HuH-7 (cell line): Measurements from ENCODE around the gene NLRC3.
"Not testable (repeated sequence)": the region's sequence is repeated elsewhere in the genome, so short reads cannot be mapped to it uniquely, and the experiment has no call there.

Source experiments
- DNase-seq: peaks from one replicate; pipeline ENCODE4 v3.0.0; 2011; ENCODE audit warnings: low spot score

Gene NLRC3

GRCh38 chr16:3513892-3514583 lies 63.2 kb downstream of the NLRC3 start:
- no peak for DNase-seq

GRCh38 chr16:3511286-3512180 lies 65.7 kb downstream of the NLRC3 start:
- no peak for DNase-seq

GRCh38 chr16:3510416-3510815 lies 66.8 kb downstream of the NLRC3 start:
- no peak for DNase-seq

- DNase-seq: no peak
These were observed 67.7 kb downstream of the NLRC3 start for GRCh38 chr16:3509470-3509928.

GRCh38 chr16:3508736-3509135 lies 68.5 kb downstream of the NLRC3 start:
- DNase-seq: no peak

GRCh38 chr16:3503523-3503922 lies 73.7 kb downstream of the NLRC3 start:
- no peak for DNase-seq

GRCh38 chr16:3501783-3502400 lies 75.3 kb downstream of the NLRC3 start:
- DNase-seq: no peak

- DNase-seq: not testable (repeated sequence)
These were observed 75.8 kb downstream of the NLRC3 start for GRCh38 chr16:3501412-3501761.

GRCh38 chr16:3498988-3499387 lies 78.2 kb downstream of the NLRC3 start:
- no peak for DNase-seq

- no peak for DNase-seq
These were observed 79.4 kb downstream of the NLRC3 start for GRCh38 chr16:3497771-3498170.

- no peak for DNase-seq
These were observed 80.8 kb downstream of the NLRC3 start for GRCh38 chr16:3496386-3496785.

- no peak for DNase-seq
These were observed 82.0 kb downstream of the NLRC3 start, which contains the start of gene C16orf90 for GRCh38 chr16:3495176-3495575. C16orf90 (minus strand) TSS chr16:3495489; CDS start chr16:3495421, 68 bp downstream.

GRCh38 chr16:3494386-3494973 lies 82.7 kb downstream of the NLRC3 start:
- DNase-seq: no peak

- no peak for DNase-seq
These were observed 84.8 kb downstream of the NLRC3 start for GRCh38 chr16:3492356-3492755.

- DNase-seq: no peak
These were observed 86.1 kb downstream of the NLRC3 start for GRCh38 chr16:3490911-3491629.
